GM10248 (cell line): ENCODE data around the gene LRRC58.
"Not testable (repeated sequence)": the region's sequence is repeated elsewhere in the genome, so short reads cannot be mapped to it uniquely, and the experiment has no call there.

Experiments
- CTCF ChIA-PET: fragments of 300-600 bp; sonication (Branson Sonifier 250); formaldehyde crosslinking; extraction: SDS; loops from one replicate; lab custom pipeline; 2021; ENCODE audit warnings: antibody characterized with exemption; lab: Yijun Ruan, JAX
- POLR2A ChIA-PET: fragments of 350-650 bp; sonication (Branson Sonifier 250); formaldehyde crosslinking; extraction: SDS; loops from one replicate; lab custom pipeline; 2020; ENCODE audit warnings: antibody characterized with exemption; lab: Yijun Ruan, JAX
- DNase-seq: peaks from one replicate; pipeline ENCODE4 v3.0.0; 2012; ENCODE audit errors: extremely low spot score
- TF ChIP-seq, protein P1 (sequence below): IDR thresholded peaks from 2 replicates; pipeline ENCODE4 v1.5.1; 2012; ENCODE audit warnings: mild to moderate bottlenecking, low read depth; ENCODE audit errors: extremely low read depth, missing control alignments, control extremely low read depth

LRRC58 gene

DNA sequence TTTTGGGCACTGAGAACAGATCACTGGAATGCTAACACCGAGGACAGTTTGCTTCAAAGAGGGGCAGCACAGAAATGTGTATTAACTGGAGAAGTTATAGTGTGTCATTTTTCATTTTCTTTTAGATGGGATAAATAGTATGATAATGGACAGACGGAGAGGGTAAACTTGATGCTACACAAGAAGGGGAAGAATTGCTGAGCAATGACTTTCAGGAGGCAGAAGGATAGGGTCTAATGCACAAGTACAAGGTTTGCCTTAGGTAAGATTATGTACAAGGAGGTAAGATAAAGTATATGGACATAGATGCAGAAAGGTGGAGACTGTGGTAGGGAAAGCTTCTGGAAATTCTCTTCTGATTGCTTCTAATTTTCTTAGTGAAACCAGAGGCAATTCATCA is 32.3 kb upstream of the LRRC58 start:
- ChIA-PET CTCF (interaction anchor here (1.3 to 1.7 kb wide), 2 partner anchors 35 to 177 kb away, joined by 4 to 5 read pairs; no protein-coding TSS in a partner anchor), POLR2A (no interaction called here)
- TF ChIP-seq, protein P1, sequence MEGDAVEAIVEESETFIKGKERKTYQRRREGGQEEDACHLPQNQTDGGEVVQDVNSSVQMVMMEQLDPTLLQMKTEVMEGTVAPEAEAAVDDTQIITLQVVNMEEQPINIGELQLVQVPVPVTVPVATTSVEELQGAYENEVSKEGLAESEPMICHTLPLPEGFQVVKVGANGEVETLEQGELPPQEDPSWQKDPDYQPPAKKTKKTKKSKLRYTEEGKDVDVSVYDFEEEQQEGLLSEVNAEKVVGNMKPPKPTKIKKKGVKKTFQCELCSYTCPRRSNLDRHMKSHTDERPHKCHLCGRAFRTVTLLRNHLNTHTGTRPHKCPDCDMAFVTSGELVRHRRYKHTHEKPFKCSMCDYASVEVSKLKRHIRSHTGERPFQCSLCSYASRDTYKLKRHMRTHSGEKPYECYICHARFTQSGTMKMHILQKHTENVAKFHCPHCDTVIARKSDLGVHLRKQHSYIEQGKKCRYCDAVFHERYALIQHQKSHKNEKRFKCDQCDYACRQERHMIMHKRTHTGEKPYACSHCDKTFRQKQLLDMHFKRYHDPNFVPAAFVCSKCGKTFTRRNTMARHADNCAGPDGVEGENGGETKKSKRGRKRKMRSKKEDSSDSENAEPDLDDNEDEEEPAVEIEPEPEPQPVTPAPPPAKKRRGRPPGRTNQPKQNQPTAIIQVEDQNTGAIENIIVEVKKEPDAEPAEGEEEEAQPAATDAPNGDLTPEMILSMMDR, result no peak
- no peak for DNase-seq

DNA sequence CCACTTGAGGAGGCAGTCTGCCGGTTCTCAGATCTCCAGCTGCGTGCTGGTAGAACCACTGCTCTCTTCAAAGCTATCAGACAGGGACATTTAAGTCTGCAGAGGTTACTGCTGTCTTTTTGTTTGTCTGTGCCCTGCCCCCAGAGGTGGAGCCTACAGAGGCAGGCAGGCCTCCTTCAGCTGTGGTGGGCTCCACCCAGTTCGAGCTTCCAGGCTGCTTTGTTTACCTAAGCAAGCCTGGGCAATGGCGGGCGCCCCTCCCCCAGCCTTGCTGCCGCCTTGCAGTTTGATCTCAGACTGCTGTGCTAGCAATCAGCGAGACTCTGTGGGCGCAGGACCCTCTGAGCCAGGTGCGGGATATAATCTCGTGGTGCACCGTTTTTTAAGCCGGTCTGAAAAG is 28.8 kb upstream of the LRRC58 start:
- CTCF ChIA-PET, DNase-seq, POLR2A ChIA-PET: not testable (repeated sequence)

DNA sequence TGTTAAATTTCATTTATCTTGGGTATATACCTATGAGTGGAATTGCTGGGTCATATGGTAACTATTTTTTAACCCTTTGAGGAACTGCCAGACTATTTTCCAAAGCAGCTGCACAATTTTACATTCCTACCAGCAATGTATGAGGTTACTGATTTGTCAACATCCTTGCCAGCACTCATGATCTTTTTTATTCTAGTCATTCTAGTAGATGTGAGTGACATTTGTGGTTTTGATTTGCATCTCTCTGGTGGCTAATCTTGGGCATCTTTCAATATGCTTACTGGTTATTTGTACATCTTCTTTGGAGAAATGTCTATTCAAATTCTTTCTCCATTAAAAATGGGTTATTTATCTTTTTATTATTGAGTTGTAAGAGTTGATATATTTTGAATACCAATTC is 21.3 kb upstream of the LRRC58 start:
- TF ChIP-seq, protein P1, result no peak
- POLR2A ChIA-PET, result no interaction called here
- CTCF ChIA-PET, result no interaction called here
- no peak for DNase-seq

DNA sequence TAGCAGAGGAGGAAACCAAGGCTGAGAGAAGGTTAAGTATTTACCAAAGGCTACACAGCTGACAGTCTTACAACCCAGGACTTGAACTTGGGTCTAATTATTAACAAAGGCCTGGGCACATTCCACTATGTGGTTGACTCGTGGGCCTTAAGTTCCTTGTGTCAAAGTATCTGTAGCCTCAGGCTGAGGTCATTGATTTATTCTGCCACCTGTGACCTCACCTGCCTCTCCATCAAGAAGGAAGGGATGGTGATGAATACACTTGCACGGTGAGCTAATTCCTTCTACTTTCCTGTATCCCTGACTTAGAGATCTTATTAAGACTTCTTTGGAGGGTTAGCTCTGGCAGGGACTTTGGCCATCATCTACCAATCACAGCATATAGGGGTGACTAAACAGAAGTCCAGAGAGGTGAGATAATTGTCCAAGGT is 19.9 kb upstream of the LRRC58 start:
- TF ChIP-seq, protein P1, result no peak
- DNase-seq, result no peak
- POLR2A ChIA-PET, result no interaction called here
- CTCF ChIA-PET, result interaction anchor here (0.8 to 1.4 kb wide), 3 partner anchors 15 to 48 kb away, joined by 3 to 6 read pairs (median 3); partner anchors contain the start of gene LRRC58

DNA sequence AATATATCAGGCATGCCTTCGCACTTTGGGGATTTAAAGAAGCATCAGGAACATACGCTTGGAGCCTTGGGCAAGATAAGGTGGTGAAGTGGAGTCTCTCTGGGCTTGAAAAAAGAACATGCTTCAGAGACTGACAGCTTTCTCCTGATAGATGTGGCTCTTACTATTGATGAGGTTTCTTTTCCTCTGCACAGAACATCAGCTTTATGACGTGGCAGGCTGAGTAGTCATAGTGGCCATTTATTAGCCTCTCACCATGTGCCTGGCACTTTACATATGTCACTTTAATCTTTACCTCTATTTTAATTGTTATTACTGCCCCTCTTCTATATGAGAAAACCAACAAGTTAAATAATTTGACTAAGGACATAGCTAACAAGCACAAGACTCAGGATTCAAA is 19.0 kb upstream of the LRRC58 start:
- ChIA-PET CTCF (interaction anchor here (1.4 kb wide), 1 partner anchor 55 kb away, joined by 3 read pairs; no protein-coding TSS in a partner anchor), POLR2A (no interaction called here)
- TF ChIP-seq, protein P1, result no peak
- DNase-seq, result no peak

DNA sequence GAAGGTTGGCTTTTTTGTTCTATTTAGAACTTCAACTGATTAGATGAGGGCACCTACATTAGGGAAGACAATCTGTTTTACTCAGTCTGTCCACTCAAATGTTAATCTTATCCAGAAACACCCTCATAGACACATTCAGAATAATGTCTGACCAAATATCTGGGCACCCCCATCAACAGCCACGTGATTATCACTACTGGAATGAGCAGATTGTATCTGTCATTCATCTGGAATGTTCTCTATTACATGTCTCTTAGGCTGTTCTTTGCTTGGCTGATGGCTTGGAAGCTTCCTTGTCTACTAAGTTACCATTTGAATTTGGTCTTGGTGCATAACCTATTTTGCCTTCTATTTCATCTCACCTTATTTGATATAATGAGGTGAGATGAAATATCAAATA is 15.7 kb upstream of the LRRC58 start:
- TF ChIP-seq, protein P1, result no peak
- no peak for DNase-seq
- POLR2A ChIA-PET, result no interaction called here
- CTCF ChIA-PET, result interaction anchor here (1.0 kb wide), 1 partner anchor 52 kb away, joined by 3 read pairs; no protein-coding TSS in a partner anchor

DNA sequence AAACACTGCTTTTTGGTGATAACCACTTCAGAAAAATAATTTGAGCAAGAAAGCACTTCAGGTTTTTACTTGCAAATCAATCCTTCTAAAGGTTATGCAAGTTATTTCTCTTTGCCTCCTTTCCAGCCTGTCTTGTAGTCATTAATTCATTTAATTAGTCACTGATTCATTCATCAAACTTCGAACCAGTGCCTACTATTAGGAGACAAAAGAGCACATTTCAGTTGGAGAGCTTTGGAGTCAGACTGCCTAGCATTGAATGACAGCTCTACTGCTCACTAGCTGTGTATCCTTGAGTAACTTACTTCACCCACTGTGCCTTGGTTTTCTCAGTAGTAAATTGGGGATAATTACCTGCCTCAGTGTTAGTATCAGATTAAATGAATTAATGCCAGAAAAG is 14.9 kb upstream of the LRRC58 start:
- CTCF ChIA-PET, result interaction anchor here (1.0 to 1.2 kb wide), 2 partner anchors 12 to 53 kb away, joined by 3 read pairs; no protein-coding TSS in a partner anchor
- POLR2A ChIA-PET, result no interaction called here
- DNase-seq, result no peak
- TF ChIP-seq, protein P1, result no peak
